Measurements from ENCODE around the gene SLC12A4. TPM values are rescaled to one million over a fixed set of nuclear protein-coding genes. Genes with fewer than 3 reads are reported as not detected.
A peak's percentile ranks its signal among the peaks of the same experiment; 100 is the strongest.

Gene SLC12A4
- total and polyA plus RNA-seq, 2 of the 13 experiments (the other 11 are each of a cell fraction or from before 2014, with no cell fraction given) = 65.1 to 84.3 TPM

GRCh38 chr16:67928147-67928546, 40.3 kb downstream of the SLC12A4 start (continued):
- TF ChIP-seq SMAD3 (CRISPR knock-in tag; IDR thresholded peaks at IDR 0.05) (no peak), CREM (IDR thresholded peaks at IDR 0.05) (no peak), CREM (CRISPR knock-in tag; IDR thresholded peaks at IDR 0.05) (0 out of 2 replicates have a peak, but pooled peaks have one; percentile 25)
- TF ChIP-seq, protein P1, sequence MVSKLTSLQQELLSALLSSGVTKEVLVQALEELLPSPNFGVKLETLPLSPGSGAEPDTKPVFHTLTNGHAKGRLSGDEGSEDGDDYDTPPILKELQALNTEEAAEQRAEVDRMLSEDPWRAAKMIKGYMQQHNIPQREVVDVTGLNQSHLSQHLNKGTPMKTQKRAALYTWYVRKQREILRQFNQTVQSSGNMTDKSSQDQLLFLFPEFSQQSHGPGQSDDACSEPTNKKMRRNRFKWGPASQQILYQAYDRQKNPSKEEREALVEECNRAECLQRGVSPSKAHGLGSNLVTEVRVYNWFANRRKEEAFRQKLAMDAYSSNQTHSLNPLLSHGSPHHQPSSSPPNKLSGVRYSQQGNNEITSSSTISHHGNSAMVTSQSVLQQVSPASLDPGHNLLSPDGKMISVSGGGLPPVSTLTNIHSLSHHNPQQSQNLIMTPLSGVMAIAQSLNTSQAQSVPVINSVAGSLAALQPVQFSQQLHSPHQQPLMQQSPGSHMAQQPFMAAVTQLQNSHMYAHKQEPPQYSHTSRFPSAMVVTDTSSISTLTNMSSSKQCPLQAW (CRISPR knock-in tag; IDR thresholded peaks at IDR 0.05) = no peak

- H3K27me3 ChIP-seq (ENCODE audit: control insufficient read depth in 1 of 2, insufficient read depth in 2 of 2, low read length in 2 of 2) = no peaks in the 10 kb centered on the region
- BruUV-seq (replicated peaks) = no TSS peak
- H3K9ac ChIP-seq (ENCODE audit: insufficient read depth, low read depth, low read length) = no peak overlapping the region
- H3K9me3 ChIP-seq (ENCODE audit: low read length) = no peaks in the 10 kb centered on the region
- ATAC-seq (peak; percentile 6; the same call in 2 of the 3 replicates), DNase-seq (ENCODE audit: low spot score) (no peak), FAIRE-seq (no peak)
- no peak overlapping the region for H2AFZ ChIP-seq (ENCODE audit: low read length)
- no peak overlapping the region for H3K27ac ChIP-seq (ENCODE audit: extremely low read length, insufficient read depth, low read length)
- in situ Hi-C loops (cut with HindIII; ENCODE audit: extremely low pct_ligation_motif_present, low pct_unique_long_range_greater_than_20kb) (loop anchor here (5.0 kb wide), 2 partner anchors 40 to 110 kb away; no protein-coding TSS in a partner anchor), intact Hi-C loops (cut with micrococcal nuclease; ENCODE audit: unreplicated experiment) (loop anchor here (5.0 kb wide), 1 partner anchor 255 kb away; no protein-coding TSS in a partner anchor)
- peaks cover 26 to 37% of the 10 kb centered on the region in 2 experiments for H3K36me3 ChIP-seq (replicated peaks in 1 of 2; ENCODE audit: control insufficient read depth in 1 of 2, insufficient read depth in 2 of 2, low read length in 2 of 2)
- TF ChIP-seq NONO (IDR thresholded peaks at IDR 0.05) (no peak), NONO (CRISPR knock-in tag; conservative IDR thresholded peaks at IDR 0.05) (peak; percentile 44; the same call in 1 of the 2 replicates), AGO2 (optimal IDR thresholded peaks at IDR 0.05; ENCODE audit: low read depth, low read length) (peak; percentile 72), MED13 (CRISPR knock-in tag; IDR thresholded peaks at IDR 0.05) (no peak)
- no peak overlapping the region for H3K4me2 ChIP-seq (ENCODE audit: low read depth, low read length)
- H4K20me1 ChIP-seq (ENCODE audit: insufficient read depth, low read length) = no peaks in the 10 kb centered on the region; the same call in 1 of the 2 replicates
- 94% methylated on average over 19 of the region's 22 CpGs for WGBS (ENCODE audit: low lambda C conversion rate)
- H3K79me2 ChIP-seq (ENCODE audit: insufficient read depth, low read length) = no peaks in the 10 kb centered on the region
- H3K4me1 ChIP-seq (ENCODE audit: insufficient read depth, low read length) = no peaks in the 10 kb centered on the region
- POLR2A ChIA-PET = interaction anchor here (1.6 to 1.7 kb wide), 2 partner anchors 8 to 17 kb away, joined by 3 to 4 read pairs; partner anchors contain the start of gene LCAT
- CTCF ChIA-PET (ENCODE audit: low intra/inter-chr PET ratio, low total read pairs) = interaction anchor here (1.4 to 5.5 kb wide), 7 partner anchors 14 to 255 kb away, joined by 4 to 63 read pairs (median 9); partner anchors contain the start of genes NRN1L and THAP11
- no peak overlapping the region for H3K4me3 ChIP-seq (replicated peaks in 1 of 3; ENCODE audit: insufficient read depth in 1 of 3, low read depth in 2 of 3, low read length in 3 of 3)
Measured at GRCh38 chr16:67927131-67927941, 41.1 kb downstream of the SLC12A4 start.
